Trophoblast cell (in vitro differentiated cells and primary cell): ENCODE measurements around the gene ZC4H2.

ENCODE experiments used
- DNase-seq, 2 donors: peaks; one replicate each; pipeline ENCODE4 v3.0.0-alpha.2; 2016
- H2AFZ ChIP-seq: 2 replicates; pipeline ENCODE4 v1.6.1; 2013; ENCODE audit warnings: low read length, moderate library complexity, mild to moderate bottlenecking; ENCODE audit not compliant: insufficient read depth, poor library complexity
- H2AK5ac ChIP-seq: 2 replicates; pipeline ENCODE4 v1.6.1; 2013; ENCODE audit warnings: mild to moderate bottlenecking, low read length
- H2BK120ac ChIP-seq: 2 replicates; pipeline ENCODE4 v1.6.1; 2013; ENCODE audit warnings: low read length, mild to moderate bottlenecking, moderate library complexity; ENCODE audit not compliant: insufficient read depth, poor library complexity
- H2BK12ac ChIP-seq: 2 replicates; pipeline ENCODE4 v1.6.1; 2013; ENCODE audit warnings: mild to moderate bottlenecking, low read length, moderate library complexity
- H2BK5ac ChIP-seq: 2 replicates; pipeline ENCODE4 v1.6.1; 2013; ENCODE audit warnings: low read length, low read depth, moderate library complexity, mild to moderate bottlenecking; ENCODE audit not compliant: poor library complexity
- H3K14ac ChIP-seq: 2 replicates; pipeline ENCODE4 v1.6.1; 2013; ENCODE audit warnings: mild to moderate bottlenecking, low read length
- H3K18ac ChIP-seq: 2 replicates; pipeline ENCODE4 v1.6.1; 2013; ENCODE audit warnings: mild to moderate bottlenecking, low read length
- H3K23ac ChIP-seq: 2 replicates; pipeline ENCODE4 v1.6.1; 2013; ENCODE audit warnings: low read length
- H3K27ac ChIP-seq: 2 replicates; pipeline ENCODE4 v1.5.1; 2013; ENCODE audit warnings: low read depth, mild to moderate bottlenecking, inconsistent platforms, low read length, moderate library complexity
- H3K27me3 ChIP-seq: 2 replicates; pipeline ENCODE4 v1.6.1; 2013; ENCODE audit warnings: inconsistent platforms, mild to moderate bottlenecking, low read length, moderate library complexity; ENCODE audit not compliant: insufficient read depth
- H3K36me3 ChIP-seq, 2 experiments: 1 replicate in 1 of 2; 2 replicates in 1 of 2; pipeline ENCODE4 v1.6.1; 2013; ENCODE audit warnings: low read length in 2 of 2, mild to moderate bottlenecking in 2 of 2, moderate library complexity in 1 of 2; ENCODE audit not compliant: insufficient read depth in 2 of 2, control insufficient read depth in 1 of 2
- H3K4ac ChIP-seq: 2 replicates; pipeline ENCODE4 v1.6.1; 2013; ENCODE audit warnings: low read depth, mild to moderate bottlenecking, low read length, moderate library complexity
- H3K4me1 ChIP-seq, 2 experiments: 1 replicate in 1 of 2; 2 replicates in 1 of 2; pipeline ENCODE4 v1.6.1; 2013; ENCODE audit warnings: low read length in 2 of 2, mild to moderate bottlenecking in 2 of 2, moderate library complexity in 1 of 2; ENCODE audit not compliant: insufficient read depth in 2 of 2, control insufficient read depth in 1 of 2
- H3K4me2 ChIP-seq: 2 replicates; pipeline ENCODE4 v1.6.1; 2013; ENCODE audit warnings: inconsistent platforms, mild to moderate bottlenecking, low read length, moderate library complexity
- H3K4me3 ChIP-seq: 2 replicates; pipeline ENCODE4 v1.5.1; 2013; ENCODE audit warnings: mild to moderate bottlenecking, low read depth, low read length, inconsistent platforms
- H3K79me1 ChIP-seq: one replicate; pipeline ENCODE4 v1.6.1; 2013; ENCODE audit warnings: low read length
- H3K79me2 ChIP-seq: 2 replicates; pipeline ENCODE4 v1.6.1; 2013; ENCODE audit warnings: low read length, mild to moderate bottlenecking; ENCODE audit not compliant: control insufficient read depth, insufficient read depth, poor library complexity
- H3K9ac ChIP-seq: 2 replicates; pipeline ENCODE4 v1.6.1; 2013; ENCODE audit warnings: mild to moderate bottlenecking, low read length
- H3K9me3 ChIP-seq: 2 replicates; pipeline ENCODE4 v1.6.1; 2013; ENCODE audit warnings: low read depth, mild to moderate bottlenecking, control low read depth, inconsistent platforms, low read length; ENCODE audit not compliant: insufficient read depth
- H4K12ac ChIP-seq: 2 replicates; pipeline ENCODE4 v1.6.1; 2013; ENCODE audit warnings: low read depth, mild to moderate bottlenecking, low read length, moderate library complexity
- H4K8ac ChIP-seq: 2 replicates; pipeline ENCODE4 v1.6.1; 2013; ENCODE audit warnings: low read depth, mild to moderate bottlenecking, low read length, moderate library complexity
- H4K91ac ChIP-seq: one replicate; pipeline ENCODE4 v1.6.1; 2013; ENCODE audit warnings: low read depth, mild to moderate bottlenecking, low read length, moderate library complexity
- WGBS: extraction: QIAGEN DNeasy Blood & Tissue Kit; methylation state at CpG from one replicate; pipeline ENCODE4 v1.1.7; 2013; ENCODE audit warnings: missing lambda C conversion rate; ENCODE audit not compliant: insufficient read length, insufficient coverage; ENCODE audit errors: extremely low coverage; 5-methylcytosine and 5-hydroxymethylcytosine counted together

The ZC4H2 gene

GRCh38 chrX:64977051-64977450 is 801 bp upstream of the ZC4H2 start:
- H3K27ac ChIP-seq = no peak overlapping the region
- H3K4me3 ChIP-seq = no peak overlapping the region
- DNase-seq = no peak
- no peak overlapping the region for H2BK5ac ChIP-seq
- H2AFZ ChIP-seq = no peak overlapping the region
- H4K8ac ChIP-seq = peak overlapping the region; percentile 38
- peaks cover 2% of the 10 kb centered on the region for H3K79me1 ChIP-seq
- H4K91ac ChIP-seq = no peak overlapping the region
- no peak overlapping the region for H2AK5ac ChIP-seq
- H3K14ac ChIP-seq = no peak overlapping the region
- no peak overlapping the region for H4K12ac ChIP-seq
- no peak overlapping the region for H2BK12ac ChIP-seq
- H3K4ac ChIP-seq = no peak overlapping the region
- H3K4me1 ChIP-seq = peaks cover 0 to 2% of the 10 kb centered on the region in 2 experiments
- no peak overlapping the region for H3K9ac ChIP-seq
- H3K36me3 ChIP-seq = no peaks in the 10 kb centered on the region
- H3K9me3 ChIP-seq = no peaks in the 10 kb centered on the region
- H3K23ac ChIP-seq = no peak overlapping the region
- no peak overlapping the region for H2BK120ac ChIP-seq
- no peak overlapping the region for H3K18ac ChIP-seq
- H3K4me2 ChIP-seq = peak overlapping the region; percentile 76
- no peaks in the 10 kb centered on the region for H3K27me3 ChIP-seq
- H3K79me2 ChIP-seq = no peaks in the 10 kb centered on the region
- no CpG with 5 or more reads among the region's 2 CpGs for whole genome bisulfite sequencing

GRCh38 chrX:64976673-64977040 is 407 bp upstream of the ZC4H2 start:
- WGBS = no CpG with 5 or more reads among the region's 11 CpGs
- Histone ChIP-seq H3K23ac (no peak overlapping the region), H3K27me3 (no peaks in the 10 kb centered on the region), H4K91ac (no peak overlapping the region), H2BK120ac (no peak overlapping the region), H3K27ac (no peak overlapping the region), H3K79me2 (no peaks in the 10 kb centered on the region), H3K4me1 (peaks cover 0 to 2% of the 10 kb centered on the region in 2 experiments), H3K9me3 (no peaks in the 10 kb centered on the region), H3K18ac (no peak overlapping the region), H3K9ac (no peak overlapping the region), H3K4me3 (peak overlapping the region; percentile 64), H4K8ac (peak overlapping the region; percentile 38), H3K4ac (no peak overlapping the region), H3K79me1 (peaks cover 2% of the 10 kb centered on the region), H2AK5ac (no peak overlapping the region), H2BK5ac (no peak overlapping the region), H3K36me3 (no peaks in the 10 kb centered on the region), H2BK12ac (no peak overlapping the region), H3K4me2 (peak overlapping the region; percentile 76), H4K12ac (no peak overlapping the region), H3K14ac (no peak overlapping the region), H2AFZ (peak overlapping the region; percentile 28)
- DNase-seq = no peak

- no peak overlapping the region for H4K91ac ChIP-seq
- peak overlapping the region; percentile 45 for H2AFZ ChIP-seq
- no peak overlapping the region for H2BK5ac ChIP-seq
- no peak overlapping the region for H3K18ac ChIP-seq
- no peaks in the 10 kb centered on the region for H3K79me2 ChIP-seq
- peak overlapping the region; percentile 82 for H3K4me2 ChIP-seq
- no peak overlapping the region for H2BK120ac ChIP-seq
- H3K4ac ChIP-seq = no peak overlapping the region
- no peak overlapping the region for H4K12ac ChIP-seq
- peak overlapping the region; percentile 72 for H3K9ac ChIP-seq
- WGBS = no CpG with 5 or more reads among the region's 24 CpGs
- H2AK5ac ChIP-seq = no peak overlapping the region
- DNase-seq = peak in 1 of 2 donors; percentile 6
- H2BK12ac ChIP-seq = no peak overlapping the region
- H3K14ac ChIP-seq = no peak overlapping the region
- H3K36me3 ChIP-seq = no peaks in the 10 kb centered on the region
- H3K4me3 ChIP-seq = peak overlapping the region; percentile 82
- H3K9me3 ChIP-seq = no peaks in the 10 kb centered on the region
- H3K23ac ChIP-seq = no peak overlapping the region
- no peaks in the 10 kb centered on the region for H3K27me3 ChIP-seq
- no peak overlapping the region for H3K27ac ChIP-seq
- H3K4me1 ChIP-seq = peaks cover 0 to 2% of the 10 kb centered on the region in 2 experiments
- H3K79me1 ChIP-seq = peaks cover 2% of the 10 kb centered on the region
- no peak overlapping the region for H4K8ac ChIP-seq
Observed at GRCh38 chrX:64975491-64975890, 759 bp downstream of the ZC4H2 start.

- Histone ChIP-seq H2BK5ac (no peak overlapping the region), H2AFZ (no peak overlapping the region), H3K18ac (no peak overlapping the region), H3K4me2 (no peak overlapping the region), H3K4me1 (no peaks in the 10 kb centered on the region), H4K8ac (no peak overlapping the region), H4K91ac (no peak overlapping the region), H3K79me1 (no peaks in the 10 kb centered on the region), H3K4me3 (no peak overlapping the region), H2BK120ac (no peak overlapping the region), H3K27ac (no peak overlapping the region), H3K9me3 (no peaks in the 10 kb centered on the region), H2BK12ac (no peak overlapping the region), H3K27me3 (no peaks in the 10 kb centered on the region), H3K14ac (no peak overlapping the region), H2AK5ac (no peak overlapping the region), H3K23ac (no peak overlapping the region), H3K4ac (no peak overlapping the region), H3K36me3 (no peaks in the 10 kb centered on the region), H3K9ac (no peak overlapping the region), H4K12ac (no peak overlapping the region), H3K79me2 (no peaks in the 10 kb centered on the region)
- DNase-seq = no peak
- WGBS = no CpG with 5 or more reads among the region's 1 CpG
Observed at GRCh38 chrX:64925480-64925879, 50.8 kb downstream of the ZC4H2 start.
